Stimulated activated CD4-positive, alpha-beta T cell treated with anti-CD3 and anti-CD28 coated beads, TNF-alpha, amount 100 ng/mL, for 1 hour (primary cell): ENCODE data around the gene MRPL14.
"Not testable (repeated sequence)": the region's sequence is repeated elsewhere in the genome, so short reads cannot be mapped to it uniquely, and the experiment has no call there.

ENCODE experiments used
- DNase-seq, 3 donors: peaks; one replicate each; pipeline ENCODE4 v3.0.0-alpha.2; 2020; ENCODE audit warnings: low read depth in 3 of 3, low spot score in 1 of 3

MRPL14 gene

DNA sequence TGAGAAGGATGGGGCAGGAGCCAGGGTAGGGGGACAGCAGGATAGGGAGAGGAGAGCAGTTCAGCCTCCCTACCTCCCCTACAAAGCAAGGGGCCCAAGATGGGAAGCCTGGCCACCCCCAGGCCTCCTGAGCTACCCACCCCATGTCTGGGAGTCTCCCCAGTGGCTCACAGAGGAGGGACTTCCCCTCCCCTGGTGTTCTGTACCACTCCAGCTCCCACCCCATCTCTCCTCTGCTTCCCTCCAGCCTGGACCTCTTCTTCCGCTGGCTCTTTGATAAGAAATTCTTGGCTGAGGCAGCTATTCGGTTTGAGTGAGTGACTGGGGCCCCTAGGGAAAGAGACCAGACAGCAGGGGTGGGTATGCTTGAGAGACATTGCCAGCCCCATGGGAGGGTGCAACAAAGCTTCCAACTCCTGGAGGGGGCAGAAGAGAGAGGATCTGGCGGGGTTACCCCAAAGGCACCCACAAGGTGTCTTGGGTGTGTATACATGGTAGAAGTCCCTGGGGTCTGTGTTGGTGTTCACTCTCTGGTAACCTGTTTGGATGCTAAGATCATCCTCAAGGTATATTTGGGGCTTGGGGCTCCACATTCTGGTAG lies 23.2 kb upstream of the MRPL14 start:
- DNase-seq = no peak

DNA sequence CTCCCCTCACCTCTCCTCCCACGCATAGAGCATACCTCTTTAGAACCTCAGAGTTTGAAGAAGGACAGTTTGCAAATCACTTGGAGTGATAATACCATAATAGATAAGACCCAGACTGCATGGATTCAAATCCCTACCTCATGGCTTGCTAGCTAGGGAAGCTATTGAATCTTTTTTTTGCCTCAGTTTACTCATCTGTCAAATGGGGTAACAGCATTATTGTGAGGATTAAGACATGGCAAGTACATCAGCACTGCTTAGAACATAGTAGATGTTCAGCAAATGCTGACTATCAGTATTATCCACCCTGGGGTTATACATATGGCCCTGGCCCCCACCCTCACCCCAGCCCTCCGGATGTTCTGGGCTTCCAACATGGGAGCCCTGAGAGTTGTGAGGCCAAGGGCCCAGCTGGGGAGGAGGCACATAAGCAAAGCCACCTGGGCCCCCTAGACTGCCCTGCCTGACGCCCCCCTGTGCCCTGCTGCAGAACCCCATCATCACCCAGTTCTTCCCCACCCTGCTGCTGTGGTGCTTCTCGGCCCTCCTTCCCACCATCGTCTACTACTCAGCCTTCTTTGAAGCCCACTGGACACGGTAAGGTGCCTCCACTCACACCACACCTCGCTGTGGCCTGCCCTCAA lies 22.2 kb upstream of the MRPL14 start:
- no peak for DNase-seq

DNA sequence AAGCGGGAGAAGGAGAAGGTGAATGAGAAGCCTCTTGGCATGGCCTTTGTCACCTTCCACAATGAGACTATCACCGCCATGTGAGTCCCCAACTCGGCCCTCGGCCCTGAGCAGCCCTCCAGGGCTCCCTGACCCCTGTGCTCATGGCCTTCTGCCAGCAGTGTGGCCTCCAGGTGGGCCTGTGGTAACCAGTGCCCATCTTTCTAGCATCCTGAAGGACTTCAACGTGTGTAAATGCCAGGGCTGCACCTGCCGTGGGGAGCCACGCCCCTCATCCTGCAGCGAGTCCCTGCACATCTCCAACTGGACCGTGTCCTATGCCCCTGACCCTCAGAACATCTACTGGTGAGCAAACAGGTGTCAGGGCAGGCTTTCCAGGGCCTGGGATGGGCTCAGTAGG lies 21.1 kb upstream of the MRPL14 start:
- no peak for DNase-seq

DNA sequence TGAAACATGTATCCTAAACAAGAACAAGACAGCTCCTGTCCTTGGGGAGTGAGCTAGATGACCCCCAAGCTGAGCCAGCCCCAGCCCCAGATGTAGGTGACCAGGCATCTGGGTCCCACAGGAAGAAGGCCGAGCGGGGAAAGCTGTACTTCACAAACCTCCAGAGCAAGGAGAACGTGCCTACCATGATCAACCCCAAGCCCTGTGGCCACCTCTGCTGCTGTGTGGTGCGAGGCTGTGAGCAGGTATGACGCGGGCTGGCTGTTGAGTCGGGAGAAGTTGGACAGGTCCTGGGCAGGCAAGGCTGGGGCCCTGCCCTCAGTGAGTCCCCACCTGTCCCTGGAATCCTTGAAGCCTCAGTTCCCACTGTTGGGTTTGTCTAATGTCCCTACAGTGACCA lies 20.0 kb upstream of the MRPL14 start:
- DNase-seq = no peak

DNA sequence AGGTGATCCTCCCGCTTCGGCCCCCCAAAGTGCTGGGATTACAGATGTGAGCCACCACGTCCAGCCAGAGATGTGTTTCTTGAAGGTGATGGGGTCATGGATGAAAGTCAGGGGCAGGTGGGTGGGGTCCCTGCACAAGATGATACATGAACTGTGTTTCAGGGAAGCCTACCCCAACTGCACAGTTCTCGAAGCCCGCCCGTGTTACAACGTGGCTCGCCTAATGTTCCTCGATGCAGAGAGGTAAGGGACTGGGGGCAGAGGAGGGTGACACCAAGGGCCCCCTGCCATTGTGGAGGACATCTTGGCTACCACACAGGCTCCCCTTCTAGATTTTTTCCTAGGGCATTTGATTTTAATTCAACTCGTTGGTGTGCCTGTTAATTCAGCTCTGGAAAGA lies 19.4 kb upstream of the MRPL14 start:
- no peak for DNase-seq

DNA sequence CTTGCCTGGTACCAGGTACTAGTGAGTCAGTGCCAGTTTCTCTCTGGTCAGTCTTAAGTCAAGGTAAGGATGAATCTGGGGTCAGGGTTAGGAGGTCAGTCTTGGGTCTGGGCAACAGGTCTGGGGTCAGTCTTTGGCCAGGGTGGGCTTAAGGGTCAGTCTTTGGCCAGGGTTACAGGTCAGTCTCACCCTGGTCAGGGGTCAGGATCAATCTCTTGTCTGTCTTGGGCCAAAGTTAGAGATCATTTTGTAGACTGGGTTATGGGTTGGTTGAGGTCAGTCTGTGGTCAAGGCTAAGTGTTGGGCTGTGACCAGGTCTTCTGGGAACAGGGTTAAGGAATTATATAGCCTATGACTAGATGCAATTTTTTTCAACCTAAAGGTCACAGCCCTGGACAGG lies 18.6 kb upstream of the MRPL14 start:
- no peak for DNase-seq

DNA sequence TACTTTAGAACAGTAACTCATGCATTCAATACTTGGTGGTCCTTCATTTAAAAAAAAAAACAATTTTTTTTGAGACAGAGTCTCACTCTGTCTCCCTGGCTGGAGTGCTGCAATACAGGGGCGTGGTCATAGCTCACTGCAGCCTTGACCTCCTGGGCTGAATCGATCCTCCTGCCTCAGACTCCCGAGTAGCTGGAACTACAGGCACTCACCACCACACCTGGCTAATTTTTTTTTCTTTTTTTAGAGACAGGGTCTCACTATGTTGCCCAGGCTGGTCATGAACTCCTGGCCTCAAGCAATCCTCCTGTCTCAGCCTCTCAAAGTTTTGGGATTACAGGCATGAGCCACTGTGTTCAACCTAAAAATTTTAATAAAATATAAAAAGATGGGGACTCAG lies 17.3 kb upstream of the MRPL14 start:
- DNase-seq = not testable (repeated sequence)

DNA sequence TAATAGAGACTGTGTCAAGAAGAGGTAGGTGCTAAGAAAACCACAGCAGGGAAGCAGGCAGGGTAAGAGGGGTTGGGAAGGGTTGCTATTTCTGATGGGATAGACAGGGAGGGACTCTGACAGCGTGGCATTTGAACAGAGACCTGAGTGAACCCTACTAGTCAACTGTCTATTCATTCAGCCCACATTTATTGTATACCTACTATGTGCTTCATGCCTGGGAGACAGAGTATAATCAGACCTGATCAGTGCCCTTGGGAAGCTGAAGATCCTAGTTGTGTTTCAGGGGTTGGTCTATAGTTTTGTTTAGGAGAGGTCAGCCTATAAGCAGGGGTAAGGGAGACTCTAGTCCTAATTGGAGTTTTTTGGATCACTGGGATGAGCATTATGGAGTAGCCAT lies 16.5 kb upstream of the MRPL14 start:
- DNase-seq = no peak

DNA sequence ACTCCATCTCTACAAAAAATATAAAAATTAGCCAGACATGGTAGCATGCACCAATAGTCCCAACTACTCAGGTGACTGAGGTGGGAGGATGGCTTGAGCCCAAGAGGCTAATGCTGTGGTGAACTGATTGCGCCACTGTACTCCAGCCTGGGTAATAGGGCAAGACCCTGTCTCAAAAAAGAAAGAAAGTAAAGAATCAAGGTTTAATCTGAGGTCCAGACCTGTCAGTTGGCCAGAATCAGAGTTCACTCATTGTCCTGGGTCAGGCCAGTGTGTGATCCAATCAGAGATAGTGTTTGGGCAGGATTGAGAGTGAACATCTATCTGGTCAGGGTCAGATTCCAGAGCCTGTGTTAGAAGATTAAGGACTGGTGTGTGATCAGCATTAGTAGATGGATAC lies 15.6 kb upstream of the MRPL14 start:
- no peak for DNase-seq

DNA sequence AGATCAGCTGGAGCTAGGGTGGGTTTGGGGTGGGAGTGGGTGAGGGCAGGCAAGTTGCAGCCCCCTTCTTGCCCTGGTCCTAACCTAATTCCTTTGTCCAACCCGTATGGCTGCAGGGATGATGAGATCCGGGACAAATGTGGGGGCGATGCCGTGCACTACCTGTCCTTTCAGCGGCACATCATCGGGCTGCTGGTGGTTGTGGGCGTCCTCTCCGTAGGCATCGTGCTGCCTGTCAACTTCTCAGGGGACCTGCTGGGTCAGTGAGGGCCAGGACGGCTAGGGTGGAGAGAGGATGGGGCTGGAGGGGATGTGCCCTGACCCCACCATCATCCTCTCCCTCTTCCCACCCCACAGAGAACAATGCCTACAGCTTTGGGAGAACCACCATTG lies 12.1 kb upstream of the MRPL14 start:
- no peak for DNase-seq

DNA sequence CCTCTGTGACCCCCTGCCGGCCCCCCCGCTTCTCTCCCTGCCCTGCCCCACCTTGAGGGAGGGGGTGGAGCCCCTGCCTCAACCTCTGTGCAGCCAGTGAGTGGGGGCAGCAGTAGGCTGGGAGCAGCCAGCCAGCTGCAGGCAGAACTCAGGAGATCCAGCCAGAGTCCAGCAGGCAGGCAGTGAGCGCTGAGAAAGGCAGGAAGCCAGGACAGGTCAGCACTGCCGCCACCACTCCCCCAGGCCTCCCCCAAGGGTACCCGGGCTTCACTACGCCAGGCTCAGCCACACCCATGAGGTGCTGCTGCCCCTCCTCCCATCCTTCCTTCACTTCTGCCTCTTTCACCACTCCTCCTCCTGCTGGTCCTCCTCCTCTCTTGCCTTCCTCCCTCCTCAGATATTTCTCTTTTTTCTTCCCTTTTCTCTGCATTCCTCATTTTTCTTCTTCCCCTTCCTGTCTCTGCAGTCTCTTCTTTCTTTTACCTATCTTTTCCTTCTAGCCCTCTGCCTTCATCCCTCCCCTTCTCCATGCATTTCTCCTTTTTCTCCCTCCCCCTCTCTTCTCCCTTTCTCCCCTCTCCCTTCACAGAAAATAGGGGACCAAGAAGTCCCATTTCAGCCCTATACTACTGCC lies 11.6 kb upstream of the MRPL14 start:
- no peak for DNase-seq

DNA sequence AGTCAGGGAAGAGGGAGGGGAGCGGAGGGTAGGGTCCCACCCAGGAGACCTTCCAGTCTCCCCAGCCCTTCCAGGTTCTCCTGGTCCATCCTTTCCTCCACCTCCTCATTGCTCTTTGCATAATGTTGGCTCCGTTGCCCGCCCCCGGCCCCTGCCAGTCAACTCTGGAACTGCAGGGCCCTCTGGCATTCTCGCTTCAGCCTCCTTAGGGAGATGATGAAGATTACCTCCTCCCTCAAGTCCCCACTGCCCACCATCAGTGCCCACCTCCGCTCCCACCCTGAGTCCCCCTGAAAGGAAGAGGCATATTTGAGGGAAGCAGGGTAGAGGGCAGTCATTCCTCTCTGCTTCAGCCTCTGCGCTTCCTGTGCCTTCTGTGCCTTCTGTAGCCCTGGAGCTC lies 8.6 kb upstream of the MRPL14 start:
- DNase-seq = no peak

DNA sequence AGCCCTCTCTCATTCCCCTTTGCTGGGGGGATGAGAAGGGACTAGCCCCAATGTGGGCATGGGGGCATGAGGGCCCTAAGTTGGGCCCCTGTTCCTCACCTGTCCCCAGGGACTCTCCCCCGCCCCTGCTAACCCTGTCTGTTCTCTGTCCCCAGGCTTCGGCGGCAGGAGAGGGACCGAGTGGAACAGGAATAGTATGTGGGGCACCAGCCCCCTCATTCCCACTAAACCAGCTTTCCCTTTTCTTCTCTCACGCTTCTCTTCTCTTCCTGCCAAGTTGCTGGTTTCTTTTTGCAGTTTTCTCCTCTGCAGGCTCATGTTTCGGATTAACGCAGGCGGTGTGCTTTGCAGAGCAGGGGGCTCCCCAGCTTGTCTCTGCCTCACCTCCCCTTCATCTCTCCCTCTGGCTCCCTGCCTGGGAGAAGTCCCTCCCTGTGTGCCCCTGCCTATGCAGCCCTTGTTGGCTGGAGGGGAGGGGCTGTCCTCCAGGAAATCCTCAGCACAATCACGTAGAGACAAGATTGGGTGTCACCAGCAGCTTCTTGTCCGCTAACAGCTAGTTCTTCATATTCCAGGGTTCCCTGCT lies 8.0 kb upstream of the MRPL14 start:
- no peak for DNase-seq

DNA sequence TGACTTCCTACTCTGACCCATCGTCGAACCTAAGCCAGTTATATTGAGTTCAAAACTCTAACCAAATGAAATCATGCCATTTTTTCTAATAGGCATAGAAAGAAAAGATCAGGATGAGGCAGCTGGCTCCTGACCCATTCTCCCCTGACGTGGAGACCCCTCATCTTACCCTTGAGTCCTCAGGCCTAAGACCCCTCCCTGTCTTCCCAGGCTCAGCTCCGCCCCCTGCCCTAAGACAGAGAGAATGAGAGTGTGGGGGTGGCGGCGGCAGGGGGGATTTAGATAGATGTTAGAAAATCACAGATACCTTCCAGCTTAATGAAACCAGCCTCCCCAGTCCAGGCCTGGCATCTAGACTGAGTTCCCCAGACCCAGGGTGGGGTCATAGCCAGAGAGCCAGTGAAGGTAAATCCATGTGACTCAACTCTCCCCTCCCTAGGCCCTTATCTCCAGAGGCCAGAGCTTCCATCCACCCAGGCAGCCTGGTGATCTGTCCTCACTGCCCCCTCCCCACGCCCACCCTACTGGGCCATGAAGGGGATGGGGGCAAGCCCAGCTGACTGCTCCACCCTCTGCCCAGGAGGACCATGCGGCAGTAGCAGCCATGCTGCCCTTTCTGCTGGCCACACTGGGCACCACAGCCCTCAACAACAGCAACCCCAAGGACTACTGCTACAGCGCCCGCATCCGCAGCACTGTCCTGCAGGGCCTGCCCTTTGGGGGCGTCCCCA lies 6.9 kb upstream of the MRPL14 start:
- no peak for DNase-seq

DNA sequence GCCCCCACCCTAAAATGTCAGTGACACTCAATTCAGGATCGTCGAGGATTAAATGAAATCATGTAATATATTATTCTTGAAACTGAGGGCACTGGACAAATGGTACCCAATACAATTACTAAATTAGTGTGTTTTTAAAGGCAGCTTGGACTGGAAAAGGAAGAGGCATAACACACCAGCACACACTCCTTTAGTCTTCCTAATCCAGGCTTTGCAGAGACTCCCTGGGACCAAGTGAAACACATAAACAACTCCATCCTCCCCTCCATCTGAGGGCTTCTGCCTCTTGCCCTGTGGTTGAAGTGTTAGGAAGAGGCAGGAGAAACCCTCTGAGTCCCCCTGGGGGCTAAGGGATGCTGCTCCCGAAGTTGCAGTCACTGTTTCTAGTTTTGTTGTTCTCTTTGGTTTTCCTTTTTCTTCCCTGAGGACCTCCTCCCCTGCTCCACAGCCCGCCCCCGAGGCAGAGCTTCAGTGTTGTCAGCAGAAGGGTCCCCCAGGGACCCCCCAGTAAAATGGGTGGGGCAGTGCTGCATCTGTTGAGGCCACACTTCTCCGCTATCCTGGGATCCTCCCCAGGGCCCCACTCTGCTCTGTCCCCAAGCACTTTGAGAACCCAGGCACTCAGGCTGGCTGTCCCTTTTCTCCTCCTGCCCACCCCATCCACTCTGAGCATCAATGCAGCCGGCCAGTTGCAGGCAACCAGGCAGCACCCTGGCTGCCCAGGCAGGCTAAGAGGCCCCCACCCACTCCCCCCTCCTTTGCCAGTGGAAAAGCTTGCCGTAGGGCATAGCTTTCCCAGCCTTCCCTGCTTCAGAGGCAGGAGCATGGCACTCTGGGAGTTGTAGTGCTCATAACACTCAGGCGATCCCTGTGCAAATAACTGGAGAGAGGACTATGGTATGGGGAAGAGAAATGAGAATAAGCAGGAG lies 6.0 kb upstream of the MRPL14 start:
- DNase-seq = no peak

DNA sequence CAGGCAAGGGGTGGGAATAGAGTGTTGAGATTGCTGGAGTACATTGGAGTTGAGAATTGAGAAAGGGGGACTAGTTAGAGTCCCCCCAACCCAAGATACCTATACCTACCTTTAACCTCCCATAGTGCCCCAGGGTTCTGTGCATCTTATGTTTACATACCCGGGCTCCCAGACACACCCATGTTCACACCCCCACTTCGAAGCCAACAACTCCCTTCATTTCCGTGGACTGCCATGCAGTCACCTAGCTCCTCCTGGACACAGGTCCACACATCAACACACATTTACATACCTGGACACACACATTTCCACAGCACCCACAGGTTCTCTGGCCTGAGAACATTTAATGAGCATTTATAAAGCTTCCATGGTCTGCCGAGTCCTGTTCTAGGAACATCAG lies 5.2 kb upstream of the MRPL14 start:
- DNase-seq = no peak

DNA sequence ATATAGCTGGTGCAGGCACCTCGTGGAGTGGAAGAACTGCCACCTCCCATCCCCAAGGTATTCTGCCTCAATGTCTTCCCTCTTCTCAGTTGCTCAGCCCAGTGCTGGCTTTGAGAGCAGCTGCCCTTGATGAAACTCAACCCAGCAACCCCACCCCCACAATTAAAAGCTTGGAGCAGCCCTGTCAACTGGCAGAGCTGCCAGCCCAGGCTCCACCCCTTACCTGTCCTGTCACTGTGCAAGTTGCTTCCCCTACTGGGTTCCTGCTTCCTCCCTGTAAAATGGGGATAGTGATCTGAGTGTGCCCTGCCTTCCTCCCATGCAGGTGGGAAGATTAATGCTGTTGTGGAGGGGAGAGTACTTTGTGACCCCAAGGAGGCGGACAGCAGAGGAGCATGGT lies 4.6 kb upstream of the MRPL14 start:
- DNase-seq = no peak

DNA sequence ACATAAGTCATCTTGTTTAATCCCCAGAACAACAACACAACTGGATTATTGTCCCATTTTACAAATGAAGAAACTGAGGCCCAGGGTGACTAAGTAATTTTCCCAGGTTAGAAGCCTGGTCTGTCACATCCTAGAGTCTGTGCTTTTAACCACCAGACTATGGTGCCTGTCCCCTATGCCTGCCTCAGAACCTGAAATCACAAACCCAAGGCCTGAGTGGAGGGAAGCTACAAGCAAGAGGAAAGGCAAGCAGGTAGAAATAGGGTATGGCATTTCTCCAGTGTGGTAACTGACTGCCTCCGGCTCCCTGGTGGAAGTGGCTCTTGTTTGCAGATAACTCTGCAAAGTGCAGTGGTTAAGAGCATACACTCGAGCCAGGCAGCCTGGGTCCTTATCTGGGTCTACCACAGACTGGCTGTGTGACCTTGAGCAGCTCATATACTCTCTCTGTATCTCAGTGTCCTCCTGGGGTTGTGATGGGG lies 2.6 kb upstream of the MRPL14 start:
- no peak for DNase-seq

DNA sequence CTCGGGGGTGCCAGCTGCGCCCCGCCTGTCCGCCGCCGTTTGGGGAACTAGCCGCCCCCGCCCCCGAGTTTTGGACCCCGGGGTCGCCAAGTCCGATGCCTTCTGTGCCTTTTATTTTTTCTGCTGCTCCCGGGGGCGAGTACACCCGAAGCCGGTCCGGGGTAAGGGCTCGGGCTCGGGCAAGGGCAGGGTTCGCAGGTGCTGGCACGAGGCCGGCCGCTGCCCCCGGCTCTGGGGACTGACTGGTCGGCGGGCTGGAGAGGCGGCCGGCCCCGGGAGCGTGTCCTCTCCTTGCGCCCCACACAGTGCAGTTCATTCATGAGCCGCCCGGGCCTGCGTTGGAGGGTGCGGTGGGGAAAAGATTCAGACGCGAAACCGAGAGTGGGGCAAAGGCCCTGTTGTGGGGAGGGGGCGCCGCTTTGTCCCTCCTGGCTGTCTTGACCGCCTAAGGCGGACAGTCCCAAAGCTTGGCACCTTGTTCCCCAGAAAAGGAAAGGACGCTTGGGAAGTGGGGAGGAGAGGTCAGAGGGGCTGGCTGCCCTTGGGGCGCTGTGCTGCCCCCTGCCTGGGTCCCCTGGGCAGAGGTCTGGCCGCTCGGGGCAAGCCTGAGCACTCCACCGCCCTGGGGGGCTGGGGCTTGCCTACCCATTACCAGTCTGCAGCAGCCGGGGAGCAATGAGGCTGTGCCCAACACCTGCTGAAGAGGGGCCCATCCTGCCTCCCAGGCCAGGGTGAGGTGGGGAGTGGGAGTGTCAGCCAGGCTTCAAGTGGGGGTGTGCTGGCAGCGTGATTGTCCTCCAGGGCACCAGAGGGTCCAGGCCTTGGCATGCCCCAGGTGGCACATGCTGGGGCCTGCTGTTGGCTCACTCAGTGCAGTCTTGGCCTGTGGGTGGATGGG lies 1.0 kb upstream of the MRPL14 start:
- no peak for DNase-seq
